ENCODE results near the gene IQSEC1.
A peak's percentile ranks its signal among the peaks of the same experiment; 100 is the strongest.

The IQSEC1 gene

GRCh38 chr3:12965999-12966846 is 107.0 kb downstream of the IQSEC1 start:
- TF ChIP-seq CTCF (IDR thresholded peaks at IDR 0.05; ENCODE audit: low read depth, low read length) = no peak
- DNase-seq (ENCODE audit: low read depth, low spot score) = no peak
- in situ Hi-C loops (cut with HindIII; ENCODE audit: low sequenced_read_pairs) = no loop called here
- H3K4me3 ChIP-seq (ENCODE audit: low read depth, low read length) = peak overlapping the region; percentile 54

- DNase-seq (ENCODE audit: low read depth, low spot score) = no peak
- H3K4me3 ChIP-seq (ENCODE audit: low read depth, low read length) = no peak overlapping the region
- TF ChIP-seq CTCF (IDR thresholded peaks at IDR 0.05; ENCODE audit: low read depth, low read length) = no peak
- in situ Hi-C loops (cut with HindIII; ENCODE audit: low sequenced_read_pairs) = no loop called here
These were observed 108.3 kb downstream of the IQSEC1 start for GRCh38 chr3:12964711-12965612.

GRCh38 chr3:12963922-12964701 is 109.1 kb downstream of the IQSEC1 start:
- peak; percentile 20 for DNase-seq (ENCODE audit: low read depth, low spot score)
- in situ Hi-C loops (cut with HindIII; ENCODE audit: low sequenced_read_pairs) = no loop called here
- no peak for TF ChIP-seq CTCF (IDR thresholded peaks at IDR 0.05; ENCODE audit: low read depth, low read length)
- no peak overlapping the region for H3K4me3 ChIP-seq (ENCODE audit: low read depth, low read length)

- H3K4me3 ChIP-seq (ENCODE audit: low read depth, low read length) = no peak overlapping the region
- no peak for DNase-seq (ENCODE audit: low read depth, low spot score)
- in situ Hi-C loops (cut with HindIII; ENCODE audit: low sequenced_read_pairs) = no loop called here
- no peak for TF ChIP-seq CTCF (IDR thresholded peaks at IDR 0.05; ENCODE audit: low read depth, low read length)
These were observed 109.9 kb downstream of the IQSEC1 start for GRCh38 chr3:12963231-12963896.

- in situ Hi-C loops (cut with HindIII; ENCODE audit: low sequenced_read_pairs) = no loop called here
- no peak for DNase-seq (ENCODE audit: low read depth, low spot score)
- H3K4me3 ChIP-seq (ENCODE audit: low read depth, low read length) = no peak overlapping the region
- TF ChIP-seq CTCF (IDR thresholded peaks at IDR 0.05; ENCODE audit: low read depth, low read length) = no peak
These were observed 110.9 kb downstream of the IQSEC1 start for GRCh38 chr3:12962292-12962691.

GRCh38 chr3:12961697-12962036 is 111.6 kb downstream of the IQSEC1 start:
- no peak for DNase-seq (ENCODE audit: low read depth, low spot score)
- in situ Hi-C loops (cut with HindIII; ENCODE audit: low sequenced_read_pairs) = no loop called here
- TF ChIP-seq CTCF (IDR thresholded peaks at IDR 0.05; ENCODE audit: low read depth, low read length) = no peak
- H3K4me3 ChIP-seq (ENCODE audit: low read depth, low read length) = no peak overlapping the region

Measured in astrocyte of the spinal cord (primary cell).